Left kidney (tissue), 2 donors: ENCODE measurements around the gene ZNF471. TPM values are rescaled to one million over a fixed set of nuclear protein-coding genes. Genes with fewer than 3 reads are reported as not detected.

Experiments used
- DNase-seq: peaks from one replicate; pipeline ENCODE4 v3.0.0-alpha.2; 2013
- polyA plus RNA-seq: library from polyadenylated mRNA; unstranded; fragments of 120-200 nt; gene quantifications from one replicate; pipeline ENCODE4 v1.2.1, GENCODE V29; 2013; ENCODE audit not compliant: insufficient read length

The ZNF471 gene
- polyA plus RNA-seq, 1 donor, result 39.1 TPM

DNA sequence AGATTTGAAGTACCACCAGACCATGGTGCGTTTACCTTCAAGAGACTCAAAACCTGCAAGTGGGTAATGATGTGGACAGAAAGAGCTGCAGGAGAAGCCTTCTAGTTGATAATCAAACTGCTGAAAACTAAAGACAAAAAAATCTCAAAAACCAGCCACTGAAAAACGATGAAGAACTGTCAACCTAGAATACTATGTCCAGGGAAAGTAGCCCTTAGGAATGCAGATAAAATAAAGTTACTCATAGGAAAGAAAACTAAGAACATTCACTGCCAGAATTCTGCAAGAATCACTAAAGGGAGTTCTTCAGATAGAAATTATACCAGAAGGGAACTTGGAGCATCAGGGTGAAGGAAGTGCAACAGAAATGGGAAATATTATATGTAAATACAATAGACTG, 64.9 kb downstream of the ZNF471 start:
- DNase-seq, result no peak

- DNase-seq, result no peak
These were observed 66.3 kb downstream of the ZNF471 start for GRCh38 chr19:56573914-56574313.

- no peak for DNase-seq
These were observed 70.3 kb downstream of the ZNF471 start for GRCh38 chr19:56577719-56578602.

Other genes with a start within 250 kb of the ZNF471 start
- gene EDDM13, start 235.1 kb upstream of the ZNF471 start, polyA plus RNA-seq, result 5.0 TPM
- 21.3 TPM for gene ZSCAN5A, start 193.0 kb upstream of the ZNF471 start, polyA plus RNA-seq
- gene ZNF582, start 114.3 kb upstream of the ZNF471 start, polyA plus RNA-seq, result 14.8 TPM
- 11.9 TPM for gene ZNF583, start 103.5 kb upstream of the ZNF471 start, polyA plus RNA-seq
- 25.3 TPM for gene ZNF667, start 30.5 kb upstream of the ZNF471 start, polyA plus RNA-seq
- gene ZFP28, start 31.1 kb downstream of the ZNF471 start, polyA plus RNA-seq, result 18.3 TPM
- gene ZNF470, start 59.6 kb downstream of the ZNF471 start, polyA plus RNA-seq, result 12.7 TPM
- 7.8 TPM for gene ZNF71, start 87.4 kb downstream of the ZNF471 start, polyA plus RNA-seq
- gene SMIM17, start 135.3 kb downstream of the ZNF471 start, polyA plus RNA-seq, result 2.4 TPM
- 3.1 TPM for gene ZNF835, start 163.9 kb downstream of the ZNF471 start, polyA plus RNA-seq